Measurements from ENCODE around the gene PDCD1LG2.

The PDCD1LG2 gene

DNA sequence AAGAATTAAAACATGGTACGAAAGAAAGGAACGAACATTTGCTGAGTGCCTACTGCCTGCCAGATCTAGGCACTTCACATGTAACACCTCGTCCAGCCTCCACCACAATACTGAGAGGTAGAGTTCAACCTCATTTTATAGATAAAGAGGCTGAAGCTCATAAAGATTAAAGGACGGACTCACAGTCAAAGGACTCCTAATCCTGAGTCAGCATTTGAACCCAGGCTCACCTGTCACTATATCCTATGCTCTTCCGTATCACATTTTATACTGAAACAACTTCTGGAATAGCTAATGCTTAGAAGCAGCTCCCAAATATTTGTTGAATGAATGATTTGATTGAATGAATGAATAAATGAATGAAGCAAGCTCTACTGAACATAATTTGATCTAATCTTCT lies 22.5 kb downstream of the PDCD1LG2 start:
- no peak for DNase-seq

DNA sequence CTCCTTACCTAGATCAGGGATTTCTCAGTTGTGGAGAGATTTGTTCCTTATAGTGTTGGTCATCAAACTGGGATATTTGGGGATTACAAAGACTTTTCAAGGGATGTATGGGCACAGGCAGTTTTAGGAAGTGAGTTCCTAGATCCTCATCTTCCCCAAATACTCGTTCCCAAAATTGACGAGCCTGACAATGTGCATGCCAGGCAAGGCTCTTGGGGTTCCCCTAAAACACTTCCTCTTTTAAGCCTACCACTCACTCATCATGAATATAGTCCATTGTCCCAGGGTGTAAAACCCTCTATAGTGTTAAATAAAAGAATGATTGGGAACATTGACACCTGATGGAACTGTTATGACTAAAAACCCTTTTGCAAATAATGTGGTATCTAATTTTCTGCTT lies 26.4 kb downstream of the PDCD1LG2 start:
- no peak for DNase-seq

DNA sequence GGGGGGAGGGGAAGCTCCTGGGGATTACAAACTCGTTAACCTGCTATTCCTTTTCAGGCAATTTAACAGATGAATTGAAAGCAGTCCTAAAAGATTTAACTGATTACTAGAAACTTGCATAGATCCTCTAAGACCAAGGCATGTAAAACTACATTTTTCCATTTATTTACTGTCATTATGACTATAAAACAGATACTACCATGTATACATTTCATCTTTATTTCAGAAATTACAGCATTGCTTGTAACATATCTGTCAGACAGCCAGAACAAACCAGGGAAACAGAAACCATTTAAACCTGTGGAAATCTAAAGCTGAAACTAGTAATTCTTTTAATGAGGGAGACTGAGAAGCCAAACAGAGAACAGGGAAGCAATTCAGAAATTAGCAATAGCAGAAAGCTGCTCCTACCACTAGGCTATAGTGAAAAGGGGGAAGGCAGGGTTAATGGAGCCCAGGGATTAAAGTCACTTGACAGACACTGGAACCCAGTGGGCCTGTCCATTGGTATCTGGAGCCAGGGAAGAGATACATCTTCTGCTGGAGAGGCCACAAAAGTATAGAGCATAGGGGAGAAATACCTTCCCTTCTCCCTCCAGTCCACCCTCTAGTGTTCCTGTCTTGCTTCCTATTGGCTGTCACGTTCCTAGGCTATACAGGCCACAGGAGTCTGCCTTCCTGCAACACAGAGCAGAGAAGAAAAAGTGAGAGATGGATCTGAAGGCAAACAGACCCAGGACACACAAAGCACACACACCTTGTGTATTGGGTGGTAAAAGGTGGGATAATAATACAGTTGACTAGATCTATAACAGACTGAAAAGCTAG lies 33.8 kb downstream of the PDCD1LG2 start:
- no peak for DNase-seq

DNA sequence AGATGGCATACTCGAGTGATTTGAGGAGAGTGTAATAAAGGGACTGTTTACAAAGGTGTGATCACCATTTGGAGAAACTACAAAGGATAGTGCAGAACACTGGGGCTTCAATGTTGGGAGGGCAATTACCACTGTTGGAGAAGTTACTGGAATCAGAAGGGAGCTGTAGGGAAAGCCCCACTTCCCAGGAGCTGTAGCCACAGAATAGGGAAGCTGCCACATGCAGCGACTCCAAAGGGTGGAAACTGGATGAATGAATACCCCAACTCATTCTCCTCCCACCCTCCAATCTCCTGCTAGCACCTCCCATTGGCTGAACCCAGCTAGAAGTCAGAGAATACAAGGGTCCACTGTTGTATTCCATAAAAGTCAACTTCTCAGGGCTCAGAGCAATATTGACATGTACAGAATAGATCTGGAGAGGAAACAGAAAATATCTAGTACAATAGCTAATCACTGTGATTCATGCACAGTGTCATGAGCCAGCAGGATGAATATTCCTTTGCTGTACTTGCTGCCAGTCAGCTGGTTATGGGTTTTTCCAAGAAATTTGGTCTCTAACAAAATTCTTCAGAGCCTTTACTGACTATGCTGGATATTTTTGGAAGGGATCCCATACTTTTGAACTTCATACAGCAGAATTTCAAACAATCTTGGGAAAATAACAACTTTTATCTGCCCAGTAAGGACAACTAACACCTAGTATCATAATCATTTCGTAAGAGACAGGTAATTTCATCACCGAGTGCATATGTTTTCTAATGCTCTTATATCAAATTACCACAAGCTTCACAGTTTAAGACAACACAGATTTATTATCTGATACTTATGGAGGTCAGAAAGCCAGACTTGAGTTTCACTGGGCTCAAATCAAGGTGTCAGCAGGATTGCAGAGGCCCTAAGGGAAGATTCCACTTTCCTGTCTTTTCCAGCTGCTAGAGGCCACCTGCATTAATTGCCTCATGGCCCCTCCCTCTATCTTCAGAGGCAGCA lies 39.6 kb downstream of the PDCD1LG2 start:
- DNase-seq = no peak

DNA sequence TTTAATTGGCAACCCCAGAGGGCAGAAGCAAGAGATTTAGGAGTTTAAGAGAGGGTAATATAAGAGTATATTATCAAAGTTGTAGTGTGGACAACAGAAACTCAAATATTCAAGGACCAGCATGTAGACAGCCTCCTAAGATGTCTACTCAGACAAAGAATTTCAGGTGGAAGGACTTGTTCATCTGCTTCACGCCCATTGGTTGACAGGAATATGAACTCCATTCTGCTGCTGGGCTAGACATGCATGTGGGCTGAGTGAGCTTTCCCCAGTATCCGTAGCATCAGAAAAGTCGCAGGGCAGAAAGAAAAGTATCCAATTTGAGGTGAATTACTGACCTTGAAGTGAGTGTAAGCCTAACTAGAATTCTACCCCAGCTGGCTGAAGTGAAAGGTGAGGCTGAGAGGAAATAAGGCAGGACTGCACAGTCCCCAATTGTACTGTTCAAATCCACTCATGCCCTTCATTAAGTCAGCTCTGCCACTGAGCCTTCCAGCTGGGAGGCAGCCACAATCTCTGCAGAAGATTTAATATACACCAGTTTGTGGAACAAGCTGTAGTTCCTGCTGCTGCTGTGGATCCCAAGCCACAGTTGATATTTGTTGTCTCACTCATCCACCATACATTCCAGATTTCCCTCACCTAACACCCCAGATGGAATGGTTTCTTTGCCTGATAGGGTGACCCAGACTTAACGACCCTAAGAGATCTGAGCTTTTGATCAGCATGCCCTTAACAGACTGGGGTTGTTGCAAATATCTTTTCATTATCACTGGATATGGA lies 41.2 kb downstream of the PDCD1LG2 start:
- DNase-seq = no peak

DNA sequence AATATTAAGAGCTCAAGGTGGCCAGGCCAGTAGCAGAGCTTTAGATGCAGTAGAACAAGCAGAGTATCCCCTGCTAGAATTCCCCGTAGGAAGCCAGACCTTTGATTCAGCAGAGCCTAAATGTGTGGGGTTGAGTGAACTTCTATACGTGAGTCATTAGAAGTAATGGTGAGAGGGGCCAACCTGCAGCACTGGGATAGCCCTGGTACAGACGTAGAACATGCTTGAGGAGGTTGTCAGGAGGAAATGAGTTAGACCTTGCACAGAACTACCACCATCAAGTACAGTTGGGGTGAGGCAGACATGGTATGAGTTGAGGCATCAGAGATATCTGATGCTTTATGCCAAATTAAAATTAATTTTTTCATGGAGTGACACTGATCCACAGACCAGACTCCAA lies 42.0 kb downstream of the PDCD1LG2 start:
- DNase-seq = no peak

DNA sequence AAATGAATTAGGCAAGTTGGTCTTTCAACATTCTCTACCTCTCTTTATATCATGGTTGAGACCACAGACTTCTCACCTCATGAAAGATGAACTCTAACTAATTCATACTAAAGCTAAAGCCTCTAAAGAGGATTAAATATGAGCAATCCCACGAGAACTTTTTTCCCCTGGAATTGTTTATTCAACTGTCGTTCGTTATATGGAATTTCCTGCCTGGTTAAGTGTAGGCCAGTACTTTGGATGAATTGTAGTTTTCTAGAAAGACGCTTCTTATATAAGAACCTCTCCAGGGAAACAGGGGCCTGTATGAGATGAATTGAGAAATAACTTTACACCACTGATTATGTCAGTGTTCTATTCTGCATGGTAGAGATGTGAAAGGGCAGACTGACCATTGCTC lies 42.9 kb downstream of the PDCD1LG2 start:
- DNase-seq = no peak

DNA sequence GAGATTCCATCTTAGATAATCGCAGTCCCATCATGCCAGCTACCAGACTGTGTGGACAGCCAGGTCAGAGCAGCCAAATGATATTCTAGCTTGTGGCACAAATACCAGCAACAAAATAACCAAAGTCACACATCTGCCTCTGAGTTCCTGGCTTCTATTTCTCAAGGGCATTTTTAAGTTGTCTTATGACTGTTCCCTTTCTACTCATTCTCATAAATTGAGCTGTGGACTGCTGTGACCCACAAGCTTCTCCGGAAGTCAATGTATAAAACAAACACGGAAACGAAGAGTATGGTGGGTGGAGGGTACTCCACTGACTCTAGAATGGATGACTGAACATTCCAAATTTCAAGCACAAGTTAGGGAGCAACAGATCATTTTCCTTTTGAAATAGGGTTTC lies 43.9 kb downstream of the PDCD1LG2 start:
- no peak for DNase-seq

DNA sequence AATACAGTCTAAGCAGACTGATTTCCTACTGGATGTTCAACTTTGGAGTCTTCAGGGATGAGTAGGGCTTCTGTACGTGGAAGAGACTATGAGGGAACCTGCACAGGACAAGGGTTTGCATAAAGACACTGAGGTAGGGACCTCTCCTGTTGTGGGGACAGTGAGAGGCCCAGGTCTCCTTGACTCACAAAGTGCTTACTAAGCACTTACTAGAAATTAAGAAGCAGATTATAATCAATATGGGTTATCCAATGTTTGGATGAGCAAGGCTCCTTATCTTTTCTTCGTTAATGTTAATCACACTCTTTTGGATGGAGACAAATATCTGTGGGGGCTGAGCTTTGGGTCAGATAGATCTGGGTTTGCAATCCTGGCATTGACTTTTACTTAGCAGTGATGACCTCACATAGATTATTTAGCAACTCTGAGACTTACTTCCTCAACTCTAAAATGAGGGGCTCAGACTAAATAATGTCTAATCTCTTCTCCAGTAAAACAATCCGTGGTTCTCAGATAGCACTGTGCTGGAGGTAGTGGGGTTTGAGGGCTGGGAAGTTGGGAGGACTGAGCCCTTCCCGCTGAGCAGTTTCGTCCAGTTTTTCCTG lies 45.9 kb downstream of the PDCD1LG2 start:
- DNase-seq = no peak

DNA sequence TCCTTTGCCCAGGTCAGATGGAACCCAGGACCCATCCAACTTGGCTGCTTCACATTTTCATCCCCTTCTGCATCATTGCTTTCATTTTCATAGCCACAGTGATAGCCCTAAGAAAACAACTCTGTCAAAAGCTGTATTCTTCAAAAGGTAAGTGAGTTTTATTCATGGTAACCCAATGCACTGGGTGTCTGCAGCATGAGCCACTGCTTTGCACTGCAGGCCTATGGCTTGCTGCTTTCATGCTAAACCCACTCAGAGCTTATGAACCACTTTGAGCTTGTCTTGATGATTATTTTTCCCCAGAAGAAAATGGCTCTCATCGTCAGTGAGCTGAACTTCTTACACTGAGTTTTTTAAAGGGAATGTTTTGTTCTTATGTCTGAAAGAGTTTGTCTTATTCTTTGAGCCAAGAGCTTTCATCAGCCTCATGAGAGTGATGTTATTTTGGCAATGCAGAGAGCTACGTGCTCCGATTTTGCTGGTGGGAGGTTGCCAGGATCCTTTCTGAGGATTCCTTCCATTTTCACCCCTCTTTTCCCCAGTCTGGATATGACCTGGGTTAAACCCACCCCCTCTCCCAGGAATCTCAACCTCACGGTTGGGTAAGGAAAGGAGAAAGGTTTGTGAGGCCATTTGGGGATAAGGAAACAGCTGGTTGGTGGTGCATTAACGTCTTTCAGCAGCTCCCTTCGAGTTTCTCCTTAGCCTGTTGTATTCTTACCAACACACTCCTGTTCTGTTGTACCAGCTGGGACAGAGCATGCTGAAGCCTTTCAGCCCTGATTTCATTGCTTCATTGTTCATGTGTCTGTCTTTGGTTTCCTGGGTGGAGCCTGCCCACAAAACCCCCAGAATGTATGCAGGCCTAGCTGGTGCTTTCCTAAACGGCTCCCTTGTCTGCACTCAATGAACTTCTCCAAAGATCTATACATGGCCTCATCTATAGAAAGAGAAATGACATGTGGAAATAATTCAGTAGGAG lies 47.6 kb downstream of the PDCD1LG2 start:
- no peak for DNase-seq

DNA sequence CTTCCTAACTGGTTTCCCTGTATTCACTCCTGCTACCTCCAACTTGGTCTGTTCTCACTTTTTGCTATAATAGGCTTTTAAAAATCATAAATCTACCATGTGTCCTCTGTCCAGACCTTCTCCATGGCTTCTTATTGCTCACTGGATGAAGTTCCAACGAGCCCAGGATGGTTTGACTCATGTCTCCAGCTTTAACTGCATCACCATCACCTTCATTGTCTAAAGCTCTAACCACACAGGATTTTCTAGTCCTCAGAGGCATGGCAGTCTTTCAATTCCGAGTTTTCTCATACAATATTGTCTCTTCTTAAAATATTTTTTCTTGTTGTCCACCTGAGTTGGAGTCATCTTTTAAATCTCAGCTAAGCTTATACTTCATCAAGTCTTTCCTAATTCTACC lies 49.3 kb downstream of the PDCD1LG2 start:
- no peak for DNase-seq

DNA sequence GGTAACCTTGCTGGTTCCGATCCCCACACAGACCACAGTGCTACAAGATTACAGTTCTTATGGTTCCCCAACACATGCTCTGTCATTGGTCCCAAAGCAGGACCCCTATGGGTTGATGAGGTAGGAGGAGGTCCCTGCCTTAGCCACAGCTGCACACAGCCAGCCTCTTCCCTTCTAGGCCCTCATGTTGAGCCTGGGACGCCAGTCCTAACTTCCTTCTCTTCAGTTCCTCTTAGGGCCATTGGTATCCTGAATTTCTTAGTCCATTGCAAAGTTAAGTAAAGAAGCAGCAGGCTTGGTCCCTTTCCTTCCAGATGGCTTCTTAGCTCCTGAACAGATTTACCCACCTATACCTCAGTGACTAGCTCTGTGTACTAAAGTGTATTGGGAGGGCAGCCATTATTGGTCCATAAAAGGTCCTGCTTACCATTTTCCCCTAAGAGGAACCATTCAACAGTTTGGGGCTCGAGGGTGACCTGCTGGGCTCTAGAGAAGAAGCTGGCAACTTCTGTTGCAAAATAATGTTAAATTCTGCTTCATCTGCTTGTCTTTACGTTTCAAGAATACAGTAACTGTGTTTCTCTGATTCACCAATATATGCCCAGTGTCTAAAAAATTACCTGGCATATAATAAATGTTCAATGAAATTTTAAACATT lies 50.2 kb downstream of the PDCD1LG2 start:
- no peak for DNase-seq

DNA sequence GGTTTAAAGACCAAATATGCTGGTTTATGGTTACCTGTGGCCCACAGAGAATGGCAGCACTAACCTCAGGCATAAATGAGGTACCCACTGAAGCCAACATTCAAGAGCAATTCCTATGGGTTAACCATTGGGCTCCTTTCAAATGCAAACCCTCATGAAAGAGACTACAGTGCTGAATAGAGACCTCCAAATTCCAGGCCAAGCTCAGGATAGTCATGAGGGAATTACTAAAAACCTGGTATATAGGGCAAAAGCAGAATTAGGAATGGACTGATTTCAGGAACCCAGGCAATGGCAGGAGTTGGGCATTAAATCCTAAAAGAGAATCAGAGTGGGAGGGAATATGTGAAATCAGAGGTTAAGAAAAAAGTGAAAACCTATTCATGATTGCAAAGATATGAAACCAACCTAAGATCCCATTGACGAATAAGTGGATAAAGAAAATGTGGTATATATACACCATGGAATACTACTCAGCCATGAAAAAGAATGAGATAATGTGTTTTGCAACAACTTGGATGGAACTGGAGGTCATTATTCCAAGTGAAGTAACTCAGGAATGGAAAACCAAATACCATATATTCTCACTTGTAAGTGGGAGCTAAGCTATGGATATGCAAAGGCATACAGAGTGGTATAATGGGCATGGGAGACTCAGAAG lies 51.6 kb downstream of the PDCD1LG2 start:
- DNase-seq = no peak

DNA sequence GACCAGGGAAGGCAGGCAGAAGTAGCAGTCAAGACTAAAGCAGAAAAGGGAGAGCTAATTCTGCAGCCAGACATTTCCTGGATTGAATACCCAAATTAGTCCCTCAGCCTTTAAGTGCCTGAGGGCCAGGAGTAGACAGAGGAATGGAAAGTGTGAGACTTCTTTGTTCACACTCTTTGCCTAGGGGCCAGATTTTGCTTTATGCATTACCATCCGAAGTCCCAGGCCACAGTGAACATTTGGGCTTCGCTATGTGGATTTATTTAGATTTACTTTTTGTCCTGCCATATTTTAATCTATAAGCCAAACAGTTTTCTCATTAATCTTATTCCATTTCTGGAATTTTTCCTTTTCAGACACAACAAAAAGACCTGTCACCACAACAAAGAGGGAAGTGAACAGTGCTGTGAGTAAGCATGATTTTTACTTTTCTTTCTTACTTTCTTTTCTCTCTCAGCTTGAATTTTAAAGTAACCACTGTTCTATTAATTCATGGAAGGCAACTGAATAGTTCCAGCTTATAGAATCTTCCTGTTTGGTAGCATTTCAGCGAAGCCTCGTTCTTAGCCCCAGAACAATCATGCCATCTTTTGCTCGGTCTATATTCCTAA lies 52.6 kb downstream of the PDCD1LG2 start:
- DNase-seq = no peak

DNA sequence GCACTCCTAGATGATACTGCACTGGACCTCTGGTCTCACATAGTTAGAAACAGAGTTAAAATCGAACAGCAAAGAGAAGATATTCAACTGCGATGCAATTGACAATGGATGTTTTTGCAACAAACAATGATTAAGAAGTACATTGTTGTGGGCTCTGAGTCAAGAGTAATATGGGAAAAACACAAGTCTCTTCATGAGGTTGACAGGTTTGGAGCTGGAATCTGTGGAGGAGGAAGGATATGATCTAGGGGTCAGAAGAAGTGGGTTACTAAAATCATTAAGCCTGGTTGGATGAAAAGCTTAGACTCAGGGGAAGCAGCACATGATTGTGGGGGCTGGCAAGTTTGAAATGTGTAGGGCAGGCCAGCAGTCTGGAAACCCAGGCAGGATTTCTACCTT lies 53.1 kb downstream of the PDCD1LG2 start:
- no peak for DNase-seq

DNA sequence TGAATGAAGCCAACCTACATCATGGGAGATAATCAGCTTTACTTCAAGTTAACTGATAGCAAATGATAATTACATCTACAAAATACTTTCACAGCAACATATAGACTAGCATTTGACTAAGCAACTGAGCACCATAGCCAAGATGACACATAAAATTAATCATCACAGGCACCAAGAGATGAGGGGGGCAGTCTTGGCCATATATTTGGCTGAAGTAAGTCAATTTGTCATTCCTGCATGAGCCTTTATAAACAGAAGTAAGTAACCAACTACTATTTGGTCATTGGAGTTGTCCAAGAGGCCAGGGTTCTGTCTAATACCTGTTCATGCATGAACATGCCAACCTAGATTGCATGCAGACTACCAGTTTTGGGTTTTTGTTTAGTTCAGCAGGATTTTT lies 53.6 kb downstream of the PDCD1LG2 start:
- no peak for DNase-seq

DNA sequence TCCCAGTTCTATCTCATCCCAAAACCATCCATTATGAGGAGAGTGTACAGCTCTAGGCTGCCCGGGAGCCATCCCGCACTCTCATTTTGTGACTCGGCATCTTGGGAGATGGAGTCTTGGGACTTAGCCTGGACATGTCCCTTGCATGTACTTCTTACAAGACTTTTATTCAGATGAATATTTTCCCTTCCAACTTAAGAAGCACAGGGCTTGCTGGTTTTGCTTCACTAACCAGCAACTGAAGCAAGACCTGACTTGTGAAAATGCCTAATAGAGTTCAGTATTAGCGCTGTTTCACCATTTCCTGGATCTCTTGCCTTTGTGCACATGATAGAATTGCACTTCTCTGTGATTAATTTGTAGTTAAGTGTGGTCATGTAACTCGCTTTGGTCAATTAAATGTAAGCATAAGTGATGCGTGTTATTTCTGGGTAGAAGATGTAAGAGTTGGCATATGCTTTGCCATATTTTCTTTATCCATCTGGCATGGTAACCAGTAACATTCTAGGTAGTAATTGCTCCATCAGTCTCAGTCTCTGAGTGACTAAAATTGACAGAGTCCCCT lies 55.8 kb downstream of the PDCD1LG2 start:
- no peak for DNase-seq

DNA sequence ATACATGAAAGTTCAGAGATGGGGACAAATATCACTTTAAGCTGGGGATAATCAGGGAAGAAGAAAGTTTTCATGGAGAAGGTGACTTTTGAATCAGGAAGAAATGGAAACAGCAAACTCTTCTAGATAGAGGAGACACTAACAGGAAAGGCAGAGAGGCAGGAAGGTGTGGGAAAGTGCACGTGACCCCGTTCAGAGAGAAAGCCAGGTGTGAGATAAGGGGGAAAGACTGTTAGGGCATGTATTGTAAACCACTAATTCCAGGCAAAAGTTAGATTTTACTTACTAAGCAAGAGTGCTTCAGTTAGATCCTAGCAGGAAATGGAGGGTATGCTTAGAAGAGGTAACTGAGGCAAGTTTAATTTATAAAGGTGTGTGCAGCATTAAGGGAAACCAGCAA lies 58.5 kb downstream of the PDCD1LG2 start:
- no peak for DNase-seq

DNA sequence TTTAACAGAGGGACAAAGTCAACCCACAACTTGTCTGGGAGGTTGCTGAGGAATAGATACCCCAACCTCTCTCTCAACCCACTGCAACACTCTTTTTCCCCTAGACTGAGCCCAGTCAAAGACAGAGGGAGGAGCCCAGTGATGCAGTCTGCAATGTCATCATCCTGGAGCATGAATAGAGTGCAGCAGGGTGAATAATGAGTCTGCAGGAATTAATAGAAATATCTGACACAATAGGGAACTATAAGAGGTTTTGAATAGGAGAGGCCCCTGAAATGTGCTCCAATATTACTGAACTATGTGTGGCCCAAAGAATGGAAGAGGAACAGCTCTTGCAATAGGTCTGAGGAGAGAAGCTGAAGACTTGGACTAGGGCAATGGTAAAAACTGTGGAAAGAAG lies 59.1 kb downstream of the PDCD1LG2 start:
- DNase-seq = no peak

DNA sequence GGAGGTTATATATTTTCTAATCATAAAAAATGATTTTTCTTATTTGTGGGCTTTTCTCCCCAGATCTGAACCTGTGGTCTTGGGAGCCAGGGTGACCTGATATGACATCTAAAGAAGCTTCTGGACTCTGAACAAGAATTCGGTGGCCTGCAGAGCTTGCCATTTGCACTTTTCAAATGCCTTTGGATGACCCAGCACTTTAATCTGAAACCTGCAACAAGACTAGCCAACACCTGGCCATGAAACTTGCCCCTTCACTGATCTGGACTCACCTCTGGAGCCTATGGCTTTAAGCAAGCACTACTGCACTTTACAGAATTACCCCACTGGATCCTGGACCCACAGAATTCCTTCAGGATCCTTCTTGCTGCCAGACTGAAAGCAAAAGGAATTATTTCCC lies 59.6 kb downstream of the PDCD1LG2 start:
- no peak for DNase-seq

Measured in GDM1 (cell line).